Medulla oblongata (tissue), 1 donor: ENCODE data around the gene SMAD6.

Source experiments
- DNase-seq: peaks from one replicate; pipeline ENCODE4 v3.0.0-alpha.2; 2015; ENCODE audit errors: extremely low spot score

Gene SMAD6

DNA sequence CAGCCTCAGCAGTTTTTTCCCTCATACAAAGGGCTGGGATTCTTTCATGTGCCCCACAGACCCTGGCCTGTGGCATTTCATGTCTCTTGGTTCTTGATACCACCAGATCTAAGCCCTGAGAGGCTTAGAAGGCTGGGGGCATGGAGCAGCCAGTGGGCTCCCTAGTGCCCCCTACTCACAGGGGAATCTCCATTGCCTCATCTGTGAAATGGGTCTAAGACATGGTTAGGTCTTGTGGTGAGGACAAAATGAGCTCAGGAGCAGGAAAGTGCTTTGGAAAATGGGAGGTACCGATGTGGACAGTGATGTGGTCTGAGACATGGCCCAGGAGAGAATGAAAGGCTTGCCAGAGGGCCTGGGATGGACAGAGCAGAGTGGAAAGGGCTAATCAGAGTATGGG is 94.3 kb downstream of the SMAD6 start:
- DNase-seq = no peak

DNA sequence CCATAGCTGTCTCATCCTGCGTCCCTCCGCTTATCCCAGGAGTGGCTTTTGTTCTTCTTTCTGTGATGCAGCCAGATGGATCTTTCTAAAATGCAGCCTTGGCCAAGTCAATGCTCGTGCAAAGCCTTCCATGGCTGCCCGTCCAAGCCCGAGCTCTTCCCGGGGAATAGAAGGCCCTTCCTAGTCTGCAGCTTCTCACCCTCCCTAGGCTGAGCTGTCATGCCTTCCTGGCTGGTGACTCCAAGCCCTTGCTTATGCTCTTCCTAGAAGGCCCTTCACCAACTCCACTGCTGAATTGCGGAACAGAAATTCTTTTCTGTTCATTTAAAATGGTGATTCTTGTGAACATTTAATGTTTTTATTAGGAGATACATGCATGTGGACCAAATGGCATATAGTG is 95.9 kb downstream of the SMAD6 start:
- DNase-seq = no peak

GRCh38 chr15:66798426-66799061 is 96.5 kb downstream of the SMAD6 start:
- DNase-seq = no peak

GRCh38 chr15:66799242-66799641 is 97.2 kb downstream of the SMAD6 start:
- no peak for DNase-seq

DNA sequence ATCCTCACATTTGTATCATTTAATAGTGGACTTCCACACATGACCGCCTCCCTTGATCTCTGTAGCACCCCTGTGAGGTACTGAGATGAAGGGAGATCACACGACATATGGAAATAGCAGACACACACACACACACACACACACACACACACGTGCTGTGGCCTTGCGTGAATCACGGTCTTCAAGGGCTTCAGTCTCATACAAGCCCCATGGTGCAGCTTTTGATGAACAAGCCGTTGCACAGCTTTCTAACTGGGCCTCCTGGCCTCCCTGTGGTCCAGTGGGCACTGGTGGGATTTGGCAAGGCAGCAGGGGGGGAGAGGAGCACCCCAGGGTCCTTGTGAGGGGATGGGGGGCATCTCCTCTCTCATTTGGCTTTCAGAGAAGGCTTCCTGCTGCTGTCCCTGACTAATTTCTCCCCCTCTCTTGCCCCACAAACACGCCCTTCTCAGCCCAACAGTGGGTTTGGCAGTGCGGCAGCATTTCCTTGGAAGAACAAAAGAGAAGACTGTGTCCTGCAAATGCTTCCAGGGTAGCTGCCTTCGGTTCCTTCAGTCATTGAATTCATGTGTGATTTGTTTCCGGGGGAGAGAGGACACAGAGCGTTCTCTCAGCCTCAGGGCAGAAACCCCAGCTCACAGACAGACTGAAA is 98.7 kb downstream of the SMAD6 start:
- no peak for DNase-seq

DNA sequence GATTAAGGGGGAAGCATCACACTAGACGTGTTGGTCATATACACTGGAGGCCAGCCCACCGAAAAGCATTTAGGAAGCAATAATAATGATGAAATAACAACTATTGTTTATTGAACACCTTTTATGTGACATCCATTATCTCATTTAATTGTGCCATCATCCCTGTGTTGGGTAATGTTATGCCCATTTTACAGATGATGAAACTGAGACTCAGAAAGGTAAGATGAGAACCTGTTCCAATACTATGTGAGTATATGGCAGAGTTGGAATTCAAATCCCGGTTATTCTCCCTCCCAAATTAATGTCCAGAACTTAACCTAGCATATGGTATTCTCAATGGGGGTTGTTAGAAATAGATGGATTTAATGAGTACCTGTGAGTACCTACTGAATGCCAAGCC is 99.2 kb downstream of the SMAD6 start:
- no peak for DNase-seq

DNA sequence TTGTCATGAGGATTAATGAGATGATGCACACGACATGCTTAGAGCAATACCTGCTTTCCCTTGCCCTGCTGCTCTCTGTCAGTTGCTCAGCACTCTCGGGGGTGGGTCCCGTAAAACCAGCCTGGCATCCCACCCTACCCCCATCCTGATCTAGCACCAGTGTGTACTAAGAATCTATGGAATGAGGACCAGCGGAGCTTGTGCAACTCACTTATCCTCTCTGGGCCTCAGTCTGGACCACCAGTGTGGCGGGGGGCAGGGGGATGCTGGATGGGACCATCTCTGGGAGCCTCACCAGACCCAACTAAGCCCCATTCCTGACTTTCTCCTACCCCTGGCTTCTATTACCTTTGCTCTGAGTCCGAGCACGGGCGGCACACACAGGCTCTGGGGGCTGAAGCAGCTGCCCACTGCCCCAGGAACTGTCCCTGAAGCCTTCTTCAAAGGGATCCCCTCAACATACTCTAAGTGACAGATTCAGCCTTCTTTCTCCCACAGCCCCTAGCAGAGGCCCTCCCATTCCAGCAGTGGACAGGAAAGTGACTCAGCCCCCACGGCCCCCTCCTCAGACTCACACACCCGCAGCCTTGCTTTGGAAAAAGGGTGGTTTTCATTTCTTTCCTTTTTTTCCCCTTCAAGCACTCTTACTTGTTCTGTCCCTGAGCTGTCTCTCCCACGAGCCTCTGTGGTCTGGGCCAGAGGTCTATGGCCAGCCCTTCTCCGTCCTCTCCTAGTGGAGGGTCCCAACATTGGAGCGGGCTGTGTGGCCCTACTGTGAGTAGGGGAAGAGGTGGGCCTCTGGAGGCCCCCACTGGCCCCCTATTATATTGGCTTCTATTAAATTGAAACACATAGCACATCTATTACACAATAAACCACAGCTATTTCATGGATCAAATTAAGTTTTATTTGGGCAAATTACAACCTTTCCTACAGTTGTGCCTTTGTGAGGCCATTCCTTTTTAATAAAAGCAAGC is 100.3 kb downstream of the SMAD6 start:
- DNase-seq = no peak

GRCh38 chr15:66803182-66803729 is 101.2 kb downstream of the SMAD6 start:
- peak; percentile 5 for DNase-seq

DNA sequence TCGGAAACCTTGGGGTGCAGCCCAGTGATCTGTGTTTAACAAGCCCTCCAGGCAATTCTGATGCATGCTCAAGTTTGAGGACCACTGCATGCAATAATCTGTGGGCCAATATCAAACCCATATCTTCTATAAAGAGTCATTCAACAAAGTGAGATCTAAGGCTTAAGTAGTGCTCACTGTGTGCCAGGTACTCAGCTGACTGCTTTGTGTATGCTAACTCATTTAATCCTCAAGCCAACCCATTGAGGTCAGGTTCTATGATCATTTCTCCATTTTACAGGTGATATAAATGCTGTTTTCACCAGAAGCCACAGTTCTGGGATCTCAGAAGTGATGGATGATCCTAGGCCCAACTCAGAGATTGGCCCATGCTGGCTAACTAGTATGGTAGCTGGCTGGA is 101.7 kb downstream of the SMAD6 start:
- DNase-seq = no peak

- no peak for DNase-seq
These were observed 103.3 kb downstream of the SMAD6 start for GRCh38 chr15:66805202-66805885.

- DNase-seq = no peak
These were observed 106.3 kb downstream of the SMAD6 start for GRCh38 chr15:66808181-66808824.

DNA sequence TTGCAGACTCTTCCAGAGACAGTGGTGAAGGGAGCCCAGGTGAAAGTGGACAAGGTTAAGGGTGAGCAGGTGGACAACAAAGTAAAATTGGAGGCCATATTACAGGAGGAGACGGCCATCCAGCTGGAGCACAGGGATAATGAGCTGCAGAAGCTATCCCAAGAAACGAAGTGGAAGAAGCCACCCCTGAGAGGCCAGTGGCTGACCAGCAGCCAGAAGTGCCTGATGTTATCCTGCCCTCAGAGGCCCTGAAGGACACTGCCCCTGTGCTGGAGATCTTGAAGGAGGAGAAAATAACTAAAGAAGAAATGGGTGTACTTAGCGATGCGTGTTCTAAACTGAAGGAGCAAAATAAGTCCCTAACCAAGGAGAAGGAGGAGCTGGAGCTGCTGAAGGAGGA is 107.6 kb downstream of the SMAD6 start:
- DNase-seq = no peak

DNA sequence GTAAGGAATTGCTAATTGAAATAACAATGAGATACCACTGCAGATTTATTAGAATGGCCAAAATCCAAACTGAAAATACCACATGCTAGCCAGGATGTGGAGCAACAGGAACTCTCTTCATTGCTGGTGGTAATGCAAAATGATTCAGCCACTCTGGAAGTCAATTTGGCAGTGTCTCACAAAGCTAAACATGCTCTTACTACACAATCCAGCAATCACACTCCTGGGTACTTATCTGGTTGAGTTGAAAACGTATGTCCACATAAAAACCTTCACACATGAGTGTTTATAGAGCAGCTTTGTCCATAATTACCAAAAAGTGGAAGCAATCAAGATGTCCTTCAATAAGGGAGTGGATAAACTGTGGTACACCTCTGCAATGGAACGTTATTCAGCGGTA is 113.3 kb downstream of the SMAD6 start:
- no peak for DNase-seq

DNA sequence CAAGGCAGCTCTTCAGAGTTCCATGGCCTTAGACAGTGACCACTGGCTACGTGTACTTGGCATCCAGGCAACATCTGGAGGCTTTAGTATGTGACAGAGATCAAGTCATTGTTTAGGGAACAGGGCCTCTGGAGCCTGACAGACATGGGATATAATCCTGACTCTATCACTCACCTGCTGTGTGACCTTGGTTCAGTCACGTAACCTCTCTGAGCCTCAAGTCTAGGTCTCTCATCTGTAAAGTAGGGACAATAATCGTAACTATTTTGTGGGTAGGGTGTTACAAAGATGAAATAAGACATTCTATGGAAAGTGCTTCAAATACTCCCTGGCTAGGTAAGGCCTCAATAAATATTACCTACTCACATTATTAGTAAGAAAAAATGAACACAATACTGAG is 114.2 kb downstream of the SMAD6 start:
- no peak for DNase-seq

- DNase-seq = no peak
These were observed 117.0 kb downstream of the SMAD6 start for GRCh38 chr15:66819084-66819483.

DNA sequence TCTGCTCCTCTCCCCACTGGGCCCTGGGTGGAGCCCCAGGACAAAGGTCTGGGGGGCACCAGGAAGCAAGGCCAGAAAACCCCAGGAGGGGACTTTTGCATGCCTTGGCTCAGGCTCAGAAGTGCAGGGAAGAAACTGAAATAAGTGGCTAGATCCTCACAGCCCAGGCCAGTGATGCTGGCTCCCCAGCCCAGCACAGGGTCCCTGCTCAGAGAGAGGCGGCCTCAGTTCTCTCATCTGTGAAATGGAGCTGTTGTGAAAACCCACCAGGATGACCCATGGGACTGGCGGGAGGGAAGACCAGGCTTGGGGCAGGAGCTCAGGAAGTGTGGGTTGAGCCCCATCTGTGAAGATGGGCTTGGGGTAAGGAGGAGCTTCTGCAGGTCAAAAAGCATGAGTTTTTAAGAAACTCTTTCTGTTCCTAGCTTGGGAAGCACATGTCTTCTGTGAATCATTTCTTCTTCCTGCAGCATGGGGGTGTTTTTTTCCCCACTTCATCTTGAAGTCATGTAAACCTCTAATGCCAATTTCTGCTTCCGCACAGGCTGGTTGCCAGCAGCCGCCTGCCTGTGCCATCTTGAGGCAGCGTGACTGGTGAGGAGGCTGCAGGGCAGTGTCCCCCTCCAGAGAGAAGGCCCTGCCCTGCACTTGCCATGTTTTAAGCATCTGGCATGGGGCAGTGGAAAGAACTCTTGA is 118.6 kb downstream of the SMAD6 start:
- no peak for DNase-seq

DNA sequence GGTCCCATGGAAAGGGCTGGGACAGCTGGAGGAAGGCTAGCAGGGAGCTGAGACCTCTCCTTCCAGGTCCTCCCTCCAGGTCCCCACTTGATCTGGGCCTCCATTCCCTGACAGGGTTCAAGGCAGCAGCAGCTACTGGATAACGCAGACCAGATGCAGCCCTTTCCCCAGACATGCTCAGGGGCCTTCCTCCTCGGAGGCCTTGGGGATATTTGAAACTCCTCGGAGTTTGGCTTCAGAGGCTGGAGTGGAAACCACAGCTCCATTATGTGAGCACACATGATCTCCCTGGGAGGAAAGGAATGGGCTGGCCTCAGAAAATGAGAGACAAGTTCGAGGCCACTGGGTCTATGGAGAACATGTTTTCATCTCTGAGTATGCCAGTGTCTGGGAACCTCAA is 119.3 kb downstream of the SMAD6 start:
- DNase-seq = no peak

DNA sequence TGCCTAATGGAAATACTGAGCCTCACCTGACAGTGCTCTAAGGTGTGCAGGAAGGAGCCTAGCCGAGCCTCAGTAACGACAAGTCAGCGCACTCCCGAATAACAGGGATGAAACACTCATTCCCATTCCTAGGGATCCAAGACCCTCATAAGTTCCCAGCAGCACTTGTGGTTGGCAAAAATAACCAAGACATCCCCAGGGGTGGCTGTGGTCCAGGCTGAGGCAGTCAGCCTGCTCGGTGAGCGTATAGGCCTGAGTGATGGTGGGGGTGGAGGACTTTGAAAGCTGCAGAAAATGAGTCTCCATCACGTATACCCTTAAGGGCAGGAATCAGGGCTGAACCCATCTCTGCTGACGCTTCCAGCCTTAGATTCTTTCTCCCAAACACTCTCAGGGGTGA is 120.1 kb downstream of the SMAD6 start:
- DNase-seq = no peak

DNA sequence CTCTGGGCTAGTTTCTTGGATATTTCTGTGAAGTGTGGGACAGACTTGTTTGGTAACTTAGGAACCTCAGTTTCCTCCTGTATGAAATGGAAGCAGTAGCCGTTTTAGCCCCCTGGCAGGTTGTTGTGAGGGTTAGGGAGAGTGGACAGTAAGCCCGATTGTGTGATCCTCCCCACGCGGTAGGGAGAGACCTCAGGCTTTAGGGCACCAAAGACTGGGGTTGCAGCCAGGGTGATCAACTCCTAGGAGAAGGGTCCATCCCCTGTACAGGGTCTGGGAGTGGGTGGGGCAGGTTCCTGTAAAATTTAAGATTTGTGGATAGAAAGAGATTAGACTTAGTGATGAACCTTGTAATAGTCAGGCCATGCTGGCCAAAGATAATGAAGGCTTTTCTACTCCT is 120.5 kb downstream of the SMAD6 start:
- DNase-seq = no peak

DNA sequence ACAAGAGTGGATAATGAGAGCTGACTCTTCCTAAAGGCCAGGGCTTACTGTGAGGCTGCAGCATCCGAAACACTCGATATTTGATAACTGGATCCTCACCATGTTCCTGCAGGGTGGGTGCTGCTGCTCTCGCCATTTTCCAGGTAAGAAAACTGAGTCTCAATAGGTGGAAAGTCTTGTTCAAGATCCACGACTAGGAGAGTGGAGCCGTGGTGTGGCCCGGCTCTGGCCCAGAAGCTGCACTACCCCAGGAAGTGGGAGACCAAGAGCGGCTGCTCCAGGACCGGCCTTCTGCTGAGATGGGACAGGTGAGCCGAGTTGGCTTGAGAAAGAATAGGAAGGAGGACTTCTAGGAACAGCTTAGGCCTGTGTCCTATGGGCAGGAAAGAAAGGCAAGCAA is 121.6 kb downstream of the SMAD6 start:
- DNase-seq = no peak

GRCh38 chr15:66824424-66824823 is 122.4 kb downstream of the SMAD6 start:
- DNase-seq = no peak
